GM18868 (cell line): ENCODE results near the gene TLCD5.
A peak's percentile ranks its signal among the peaks of the same experiment; 100 is the strongest.

Experiments used
- ATAC-seq: cut with Tn5 transposase; IDR thresholded peaks from one replicate; pipeline ENCODE4 v1.9.1; 2021; ENCODE audit warnings: mild to moderate bottlenecking, moderate library complexity; ENCODE audit not compliant: unreplicated experiment

Gene TLCD5

DNA sequence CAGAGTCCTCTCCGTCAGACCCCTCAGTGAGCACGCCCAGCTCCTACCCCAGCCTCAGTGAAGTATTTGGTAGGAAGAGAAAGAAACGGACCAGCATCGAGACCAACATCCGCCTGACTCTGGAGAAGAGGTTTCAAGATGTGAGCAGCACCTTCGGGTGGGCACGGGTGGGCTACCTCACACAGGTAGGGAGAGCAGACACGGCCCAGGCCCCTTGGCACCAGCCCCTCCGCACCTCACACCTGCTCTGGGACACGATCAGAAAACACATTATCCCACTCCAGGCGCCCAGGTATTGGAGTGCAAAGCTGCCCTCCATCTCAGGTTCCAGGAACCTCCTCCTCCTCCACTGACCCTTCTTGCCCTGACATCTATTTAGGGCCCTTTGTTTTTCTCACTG, 17.6 kb upstream of the TLCD5 start:
- no peak for ATAC-seq

- no peak for ATAC-seq
These were observed 17.0 kb upstream of the TLCD5 start for GRCh38 chr11:120308081-120308480.

DNA sequence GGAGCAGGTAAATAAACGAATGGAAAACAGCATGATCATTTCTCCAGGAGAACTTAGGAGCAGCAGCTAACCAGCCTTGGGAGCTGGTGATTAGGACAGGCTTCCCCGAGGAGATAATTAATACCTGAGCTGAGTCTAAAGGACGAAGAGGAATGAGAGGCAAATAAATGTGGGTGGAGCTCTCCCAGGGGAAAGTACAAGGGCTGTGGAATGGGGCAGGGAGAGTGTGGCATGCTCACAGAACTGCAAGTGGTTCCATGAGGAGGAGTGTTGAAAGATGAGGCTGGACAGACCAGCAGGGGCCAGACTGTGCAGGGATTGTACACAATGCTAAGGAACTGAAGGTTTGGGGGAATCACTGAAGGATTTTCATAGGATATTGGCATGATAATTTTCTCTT, 14.2 kb upstream of the TLCD5 start:
- ATAC-seq = no peak

GRCh38 chr11:120314861-120315260, 10.2 kb upstream of the TLCD5 start:
- ATAC-seq = no peak

DNA sequence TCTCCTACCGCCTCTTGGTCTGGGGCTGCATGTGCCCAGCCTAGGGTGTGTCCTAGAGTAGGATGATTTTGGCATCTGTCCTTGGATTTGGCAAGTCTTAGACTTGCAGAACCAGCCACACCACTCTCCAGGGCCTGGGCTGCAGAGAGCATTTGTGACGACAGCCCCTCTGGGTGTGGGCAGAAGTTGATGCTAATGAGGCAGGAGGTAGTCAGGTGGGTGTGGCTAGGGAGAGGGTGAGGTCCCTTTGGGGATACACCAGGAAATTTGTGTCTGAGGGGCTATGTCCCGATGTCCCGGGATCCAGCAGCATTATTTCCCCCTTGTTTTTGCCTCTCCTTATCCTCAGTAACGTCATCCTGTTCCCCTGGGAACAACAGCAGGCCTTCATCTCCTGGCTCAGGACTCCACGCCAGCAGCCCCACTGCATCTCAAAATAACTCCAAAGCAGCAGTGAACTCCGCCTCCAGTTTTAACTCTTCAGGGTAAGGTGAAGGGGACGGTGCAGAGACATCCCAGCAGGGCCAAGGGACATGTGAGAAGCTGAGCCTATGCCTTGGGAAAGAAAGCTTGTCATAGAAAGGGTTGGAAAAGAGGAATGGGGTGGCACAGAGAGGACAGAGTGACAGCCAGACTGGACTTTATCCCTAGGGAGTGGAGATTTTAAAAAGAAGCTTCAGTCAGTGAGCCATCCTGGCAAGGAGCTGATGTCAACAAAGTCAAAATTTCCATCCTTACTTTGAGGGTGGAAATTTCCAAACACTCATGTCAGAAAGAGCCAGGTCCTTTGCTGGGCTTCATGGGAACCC, 8.0 kb upstream of the TLCD5 start:
- no peak for ATAC-seq

- no peak for ATAC-seq
These were observed 7.2 kb upstream of the TLCD5 start for GRCh38 chr11:120317689-120318480.

GRCh38 chr11:120318906-120319305, 6.2 kb upstream of the TLCD5 start:
- ATAC-seq = no peak

DNA sequence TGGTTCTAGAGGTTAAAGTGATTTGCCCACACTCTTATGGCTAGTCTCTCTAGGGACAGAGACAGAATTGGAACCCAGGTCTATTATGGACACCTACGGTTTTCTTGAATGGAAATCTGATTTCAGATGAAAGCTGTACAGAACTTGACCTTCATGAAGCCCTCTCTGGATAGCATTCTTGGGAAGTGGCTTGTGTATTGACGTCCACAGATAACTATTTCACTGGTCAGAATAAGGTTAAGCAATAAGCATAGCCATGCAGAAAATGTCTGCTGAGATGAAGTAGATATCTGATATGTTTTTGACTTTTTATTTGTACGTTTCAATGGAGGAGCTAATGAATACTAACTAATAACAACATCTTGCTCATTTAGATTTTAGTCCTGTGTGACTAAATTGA, 1.1 kb downstream of the TLCD5 start:
- ATAC-seq = no peak

GRCh38 chr11:120326845-120327281, 1.8 kb downstream of the TLCD5 start:
- ATAC-seq = no peak

- ATAC-seq = no peak
These were observed 2.2 kb downstream of the TLCD5 start for GRCh38 chr11:120327311-120327710.

GRCh38 chr11:120329556-120329955, 4.5 kb downstream of the TLCD5 start:
- ATAC-seq = no peak

GRCh38 chr11:120330045-120330444, 4.9 kb downstream of the TLCD5 start:
- ATAC-seq = no peak

GRCh38 chr11:120331301-120331996, 6.3 kb downstream of the TLCD5 start:
- ATAC-seq = no peak

- no peak for ATAC-seq
These were observed 8.0 kb downstream of the TLCD5 start for GRCh38 chr11:120332822-120333716.

DNA sequence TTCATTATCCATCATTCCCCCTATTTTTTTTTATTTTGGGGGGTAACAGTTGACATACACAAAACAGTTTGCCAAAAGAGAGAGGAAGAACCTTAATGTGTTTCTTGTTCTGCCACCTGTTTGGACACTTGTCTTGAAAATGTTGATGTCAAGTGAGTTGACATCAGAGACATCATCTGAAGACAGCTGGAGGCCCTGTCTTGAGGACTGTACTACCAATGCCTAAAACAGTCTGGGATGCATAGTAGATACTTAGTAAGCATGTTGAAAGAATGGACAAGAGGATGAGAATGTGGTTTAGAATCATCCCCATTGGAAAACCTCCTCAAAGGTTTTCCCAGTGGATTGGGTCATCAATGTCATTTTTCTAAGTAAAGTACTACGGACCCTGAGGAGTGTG, 8.7 kb downstream of the TLCD5 start:
- no peak for ATAC-seq

DNA sequence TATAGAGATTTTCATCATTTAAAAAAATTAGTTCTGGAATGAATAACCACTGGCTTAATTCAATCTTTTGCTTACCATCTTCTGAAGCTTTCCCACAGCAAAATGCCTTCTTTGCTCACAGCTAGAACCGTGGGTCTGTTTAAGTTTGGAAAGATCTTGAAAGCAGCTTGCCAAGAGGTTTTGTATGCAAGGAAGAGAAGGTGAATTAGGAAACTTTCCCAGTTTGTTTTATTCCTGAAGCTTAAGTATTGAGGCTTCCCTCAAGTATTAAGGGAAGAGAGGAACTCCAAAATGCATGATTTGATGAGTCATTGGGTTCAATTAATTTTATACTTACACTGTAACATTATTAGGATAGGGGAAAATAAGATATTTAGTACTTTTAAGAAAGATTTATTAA, 9.2 kb downstream of the TLCD5 start:
- ATAC-seq = no peak

DNA sequence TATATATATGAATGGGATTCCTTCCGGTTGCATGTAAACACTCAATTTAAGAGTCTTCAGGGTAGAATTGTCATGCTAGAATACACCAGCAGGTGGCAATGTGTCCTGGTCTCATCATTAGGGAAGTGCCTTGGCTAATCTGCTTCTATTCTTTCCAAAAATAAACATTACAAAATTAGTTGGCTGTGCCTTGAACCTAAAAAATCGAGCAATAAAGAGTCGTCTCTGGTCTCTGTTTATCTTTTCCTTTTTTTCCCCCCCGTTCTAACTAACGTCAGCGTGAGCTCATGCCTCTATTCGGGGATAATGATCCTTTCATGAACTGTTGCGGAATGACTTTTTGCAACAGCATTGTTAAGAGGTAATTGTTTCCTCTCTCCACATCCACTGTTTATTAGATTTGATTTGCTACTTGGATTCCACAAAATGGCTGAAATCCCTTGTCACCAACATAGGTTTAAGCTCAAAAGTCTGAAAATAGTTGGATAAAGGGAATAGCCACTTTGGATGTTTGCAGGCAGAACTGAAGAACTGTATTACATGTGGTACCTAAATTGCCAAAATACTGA, 9.9 kb downstream of the TLCD5 start:
- no peak for ATAC-seq

- ATAC-seq = peak; percentile 23
These were observed 10.4 kb downstream of the TLCD5 start for GRCh38 chr11:120335556-120335907.

DNA sequence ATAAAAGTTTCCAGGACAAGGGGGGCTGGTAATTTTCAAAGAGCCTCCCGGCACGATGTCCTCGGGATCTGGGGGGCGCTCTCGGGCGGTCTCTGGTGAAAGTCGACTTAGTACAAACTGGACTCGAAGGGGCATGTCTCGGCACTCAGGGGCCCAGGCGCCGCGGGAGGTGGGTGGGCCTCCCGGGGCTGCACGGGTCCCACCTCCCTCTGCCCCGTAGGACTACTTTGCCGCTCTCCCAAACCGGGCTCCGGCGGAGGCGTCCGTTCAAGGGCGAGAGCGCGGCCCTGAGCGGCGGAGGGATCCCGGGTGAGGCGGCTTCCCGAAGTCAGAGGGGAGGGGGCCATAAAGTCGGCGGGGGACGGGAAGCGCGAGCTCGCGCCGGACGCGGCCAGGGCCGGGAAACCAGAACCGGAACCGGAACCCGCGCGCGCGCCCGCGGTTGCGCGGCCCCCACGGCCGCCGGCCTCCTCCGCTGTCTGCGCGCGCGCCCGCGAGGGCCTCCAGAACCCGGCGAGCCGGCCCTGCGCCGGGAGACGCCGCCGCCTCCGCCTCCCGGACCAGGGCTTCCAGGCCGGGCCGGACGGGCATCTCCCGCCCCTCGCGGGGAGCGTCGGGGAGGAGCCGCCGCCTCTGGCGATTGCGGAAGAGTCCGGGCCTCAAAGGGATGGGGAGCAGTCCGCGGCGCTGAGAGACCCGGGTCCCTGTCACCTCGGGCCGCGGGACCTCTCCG, 11.0 kb downstream of the TLCD5 start, which contains the start of gene ARHGEF12:
Gene ARHGEF12 (plus strand): TSS at position 506 of the 733 bp plus-strand sequence. CDS start 831 bp downstream, outside the sequence.
- peak; percentile 49 for ATAC-seq
